Nephron (organoid): ENCODE data around the gene PCSK5.
"Not testable (repeated sequence)": the region's sequence is repeated elsewhere in the genome, so short reads cannot be mapped to it uniquely, and the experiment has no call there.

Experiments used
- H3K27ac Mint-ChIP-seq, 3 experiments: 2 replicates each; pipeline ENCODE4 v1.8.0; 2020; ENCODE audit warnings: mixed read lengths in 3 of 3, mild to moderate bottlenecking in 2 of 3, moderate library complexity in 1 of 3
- H3K27me3 Mint-ChIP-seq: 2 replicates; pipeline ENCODE4 v1.8.0; 2021; ENCODE audit warnings: low read depth, mild to moderate bottlenecking, moderate library complexity, mixed read lengths
- H3K36me3 Mint-ChIP-seq: 2 replicates; pipeline ENCODE4 v1.8.0; 2020; ENCODE audit warnings: low read depth, mixed read lengths
- H3K4me1 Mint-ChIP-seq: 2 replicates; pipeline ENCODE4 v1.8.0; 2020; ENCODE audit warnings: mixed read lengths
- H3K4me3 Mint-ChIP-seq, 3 experiments: 2 replicates each; pipeline ENCODE4 v1.8.0; 2020; ENCODE audit warnings: mild to moderate bottlenecking in 3 of 3, mixed read lengths in 3 of 3, moderate library complexity in 2 of 3
- H3K9me3 Mint-ChIP-seq: 2 replicates; pipeline ENCODE4 v1.8.0; 2020; ENCODE audit warnings: mixed read lengths
- CTCF ChIP-seq, 3 experiments: fragments of 200-600 bp; sonication (generic); IDR thresholded peaks; one replicate each; pipeline ENCODE4 v1.5.0; 2021; ENCODE audit warnings: antibody characterized with exemption in 3 of 3; ENCODE audit not compliant: unreplicated experiment in 3 of 3

The PCSK5 gene

GRCh38 chr9:76045221-76045620, 154.7 kb downstream of the PCSK5 start:
- no peaks in the 10 kb centered on the region for H3K4me1 Mint-ChIP-seq
- TF ChIP-seq CTCF (IDR thresholded peaks at IDR 0.05; ENCODE audit: unreplicated experiment in 3 of 3) = no peak
- no peaks in the 10 kb centered on the region for H3K9me3 Mint-ChIP-seq
- H3K27ac Mint-ChIP-seq = no peak overlapping the region
- no peaks in the 10 kb centered on the region for H3K27me3 Mint-ChIP-seq
- H3K4me3 Mint-ChIP-seq = no peak overlapping the region
- H3K36me3 Mint-ChIP-seq = peaks cover 11% of the 10 kb centered on the region

GRCh38 chr9:76049341-76049740, 158.9 kb downstream of the PCSK5 start:
- peaks cover 39% of the 10 kb centered on the region for H3K36me3 Mint-ChIP-seq
- H3K27me3 Mint-ChIP-seq = no peaks in the 10 kb centered on the region
- no peak overlapping the region for H3K27ac Mint-ChIP-seq
- TF ChIP-seq CTCF (IDR thresholded peaks at IDR 0.05; ENCODE audit: unreplicated experiment in 3 of 3) = no peak
- no peak overlapping the region for H3K4me3 Mint-ChIP-seq
- H3K9me3 Mint-ChIP-seq = peaks cover 12% of the 10 kb centered on the region
- H3K4me1 Mint-ChIP-seq = no peaks in the 10 kb centered on the region

GRCh38 chr9:76067696-76068095, 177.2 kb downstream of the PCSK5 start:
- Mint-ChIP-seq H3K36me3 (peaks cover 39% of the 10 kb centered on the region), H3K27ac (no peak overlapping the region)
- no peak for TF ChIP-seq CTCF (IDR thresholded peaks at IDR 0.05; ENCODE audit: unreplicated experiment in 3 of 3)

GRCh38 chr9:76077537-76077936, 187.1 kb downstream of the PCSK5 start:
- Mint-ChIP-seq H3K4me1 (no peaks in the 10 kb centered on the region), H3K9me3 (peaks cover 18% of the 10 kb centered on the region), H3K27me3 (no peaks in the 10 kb centered on the region), H3K36me3 (peaks cover 59% of the 10 kb centered on the region), H3K4me3 (no peak overlapping the region), H3K27ac (no peak overlapping the region)
- TF ChIP-seq CTCF (IDR thresholded peaks at IDR 0.05; ENCODE audit: unreplicated experiment in 3 of 3) = no peak

More at GRCh38 chr9:76067696-76068095, 177.2 kb downstream of the PCSK5 start:
- Mint-ChIP-seq H3K4me1 (no peaks in the 10 kb centered on the region), H3K4me3 (no peak overlapping the region), H3K27me3 (no peaks in the 10 kb centered on the region), H3K9me3 (peaks cover 7% of the 10 kb centered on the region)

GRCh38 chr9:76081281-76081680, 190.8 kb downstream of the PCSK5 start:
- not testable (repeated sequence) for H3K4me3 Mint-ChIP-seq, H3K4me1 Mint-ChIP-seq, H3K27ac Mint-ChIP-seq, H3K27me3 Mint-ChIP-seq
- Mint-ChIP-seq H3K36me3 (peaks cover 40% of the 10 kb centered on the region), H3K9me3 (peaks cover 18% of the 10 kb centered on the region)

GRCh38 chr9:76082057-76082456, 191.6 kb downstream of the PCSK5 start:
- peaks cover 37% of the 10 kb centered on the region for H3K36me3 Mint-ChIP-seq
- no peaks in the 10 kb centered on the region for H3K4me1 Mint-ChIP-seq
- no peak for TF ChIP-seq CTCF (IDR thresholded peaks at IDR 0.05; ENCODE audit: unreplicated experiment in 3 of 3)
- no peak overlapping the region for H3K27ac Mint-ChIP-seq
- H3K9me3 Mint-ChIP-seq = peaks cover 18% of the 10 kb centered on the region
- H3K4me3 Mint-ChIP-seq = no peak overlapping the region
- H3K27me3 Mint-ChIP-seq = no peaks in the 10 kb centered on the region
